WTC11 (cell line): ENCODE results near the gene ITM2C.

Experiments used
- AFF4 ChIP-seq: sonication (generic); formaldehyde crosslinking; IDR thresholded peaks from 2 replicates; pipeline ENCODE4 v1.8.1; 2023; ENCODE audit warnings: mild to moderate bottlenecking, missing genetic modification reagents, borderline replicate concordance
- ARID4B ChIP-seq: sonication (generic); formaldehyde crosslinking; IDR thresholded peaks from 2 replicates; pipeline ENCODE4 v1.8.0; 2023; ENCODE audit warnings: missing genetic modification reagents, mild to moderate bottlenecking, borderline replicate concordance
- ATF6 ChIP-seq: sonication (generic); formaldehyde crosslinking; IDR thresholded peaks from 2 replicates; pipeline ENCODE4 v1.8.1; 2023; ENCODE audit warnings: mild to moderate bottlenecking, missing genetic modification reagents
- CREB1 ChIP-seq: sonication (generic); formaldehyde crosslinking; IDR thresholded peaks from 2 replicates; pipeline ENCODE4 v1.8.0; 2023; ENCODE audit warnings: mild to moderate bottlenecking, missing genetic modification reagents
- ESRRA ChIP-seq: sonication (generic); formaldehyde crosslinking; IDR thresholded peaks from 2 replicates; pipeline ENCODE4 v1.8.1; 2022; ENCODE audit warnings: mild to moderate bottlenecking, missing genetic modification reagents, borderline replicate concordance
- MYBL2 ChIP-seq: sonication (generic); formaldehyde crosslinking; IDR thresholded peaks from 2 replicates; pipeline ENCODE4 v1.8.1; 2023; ENCODE audit warnings: mild to moderate bottlenecking, moderate library complexity, missing genetic modification reagents
- NR1H2 ChIP-seq: sonication (generic); formaldehyde crosslinking; IDR thresholded peaks from 2 replicates; pipeline ENCODE4 v1.9.0; 2021; ENCODE audit warnings: mild to moderate bottlenecking, moderate library complexity, missing genetic modification reagents
- TP53 ChIP-seq: sonication (generic); formaldehyde crosslinking; IDR thresholded peaks from 2 replicates; pipeline ENCODE4 v1.8.1; 2023; ENCODE audit warnings: mild to moderate bottlenecking, missing genetic modification reagents
- USF2 ChIP-seq: sonication (generic); formaldehyde crosslinking; IDR thresholded peaks from 2 replicates; pipeline ENCODE4 v1.8.1; 2023; ENCODE audit warnings: mild to moderate bottlenecking, missing genetic modification reagents, moderate library complexity
- ZBTB21 ChIP-seq: sonication (generic); formaldehyde crosslinking; IDR thresholded peaks from 2 replicates; pipeline ENCODE4 v1.8.1; 2023; ENCODE audit warnings: mild to moderate bottlenecking, missing genetic modification reagents, borderline replicate concordance
- ZNF416 ChIP-seq: fragments of 250-450 bp; sonication (Bioruptor Pico); IDR thresholded peaks from 2 replicates; pipeline ENCODE4 v1.9.0; 2021; ENCODE audit warnings: mild to moderate bottlenecking, inconsistent platforms
- TF ChIP-seq, protein P1 (sequence below): sonication (generic); formaldehyde crosslinking; IDR thresholded peaks from 2 replicates; pipeline ENCODE4 v1.8.0; 2022; ENCODE audit warnings: mild to moderate bottlenecking, missing genetic modification reagents
- TF ChIP-seq, protein P2 (sequence below): fragments of 200-600 bp; IDR thresholded peaks from 2 replicates; pipeline ENCODE4 v1.8.0; 2022; ENCODE audit warnings: antibody characterized with exemption

DNA sequence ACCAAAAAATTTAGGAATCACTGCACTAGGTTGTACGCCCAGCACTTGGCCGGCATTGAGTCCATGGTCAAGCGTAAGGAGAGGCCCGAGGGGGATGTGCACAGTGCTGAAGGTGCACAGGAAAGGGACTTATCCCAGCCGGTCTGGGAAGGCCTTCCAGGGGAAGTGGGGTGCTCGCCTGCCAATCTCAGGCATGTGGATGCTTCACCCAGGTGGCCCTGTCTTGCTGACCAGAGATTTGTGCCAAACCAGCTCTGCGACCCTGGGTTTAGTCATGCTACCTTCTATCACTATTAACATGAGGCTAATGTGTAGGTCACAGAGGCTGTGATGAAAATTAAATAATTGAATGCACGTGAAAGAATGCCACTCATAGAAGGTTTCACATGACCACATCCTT is 1.7 kb upstream of the ITM2C start:
- TF ChIP-seq, protein P1, sequence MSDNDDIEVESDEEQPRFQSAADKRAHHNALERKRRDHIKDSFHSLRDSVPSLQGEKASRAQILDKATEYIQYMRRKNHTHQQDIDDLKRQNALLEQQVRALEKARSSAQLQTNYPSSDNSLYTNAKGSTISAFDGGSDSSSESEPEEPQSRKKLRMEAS: no peak
- TF ChIP-seq ESRRA (CRISPR knock-in tag) (no peak), USF2 (CRISPR knock-in tag) (no peak), CREB1 (no peak), ZBTB21 (CRISPR knock-in tag) (no peak), AFF4 (CRISPR knock-in tag) (no peak), TP53 (CRISPR knock-in tag) (no peak), ZNF416 (CRISPR knock-in tag) (no peak), ARID4B (CRISPR knock-in tag) (no peak), MYBL2 (no peak), NR1H2 (CRISPR knock-in tag) (no peak), ATF6 (CRISPR knock-in tag) (no peak)
- TF ChIP-seq, protein P2, sequence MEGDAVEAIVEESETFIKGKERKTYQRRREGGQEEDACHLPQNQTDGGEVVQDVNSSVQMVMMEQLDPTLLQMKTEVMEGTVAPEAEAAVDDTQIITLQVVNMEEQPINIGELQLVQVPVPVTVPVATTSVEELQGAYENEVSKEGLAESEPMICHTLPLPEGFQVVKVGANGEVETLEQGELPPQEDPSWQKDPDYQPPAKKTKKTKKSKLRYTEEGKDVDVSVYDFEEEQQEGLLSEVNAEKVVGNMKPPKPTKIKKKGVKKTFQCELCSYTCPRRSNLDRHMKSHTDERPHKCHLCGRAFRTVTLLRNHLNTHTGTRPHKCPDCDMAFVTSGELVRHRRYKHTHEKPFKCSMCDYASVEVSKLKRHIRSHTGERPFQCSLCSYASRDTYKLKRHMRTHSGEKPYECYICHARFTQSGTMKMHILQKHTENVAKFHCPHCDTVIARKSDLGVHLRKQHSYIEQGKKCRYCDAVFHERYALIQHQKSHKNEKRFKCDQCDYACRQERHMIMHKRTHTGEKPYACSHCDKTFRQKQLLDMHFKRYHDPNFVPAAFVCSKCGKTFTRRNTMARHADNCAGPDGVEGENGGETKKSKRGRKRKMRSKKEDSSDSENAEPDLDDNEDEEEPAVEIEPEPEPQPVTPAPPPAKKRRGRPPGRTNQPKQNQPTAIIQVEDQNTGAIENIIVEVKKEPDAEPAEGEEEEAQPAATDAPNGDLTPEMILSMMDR: no peak
